ENCODE results near the gene IL17C.
"Not testable (repeated sequence)": the region's sequence is repeated elsewhere in the genome, so short reads cannot be mapped to it uniquely, and the experiment has no call there.

The IL17C gene, protein sequence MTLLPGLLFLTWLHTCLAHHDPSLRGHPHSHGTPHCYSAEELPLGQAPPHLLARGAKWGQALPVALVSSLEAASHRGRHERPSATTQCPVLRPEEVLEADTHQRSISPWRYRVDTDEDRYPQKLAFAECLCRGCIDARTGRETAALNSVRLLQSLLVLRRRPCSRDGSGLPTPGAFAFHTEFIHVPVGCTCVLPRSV

DNA sequence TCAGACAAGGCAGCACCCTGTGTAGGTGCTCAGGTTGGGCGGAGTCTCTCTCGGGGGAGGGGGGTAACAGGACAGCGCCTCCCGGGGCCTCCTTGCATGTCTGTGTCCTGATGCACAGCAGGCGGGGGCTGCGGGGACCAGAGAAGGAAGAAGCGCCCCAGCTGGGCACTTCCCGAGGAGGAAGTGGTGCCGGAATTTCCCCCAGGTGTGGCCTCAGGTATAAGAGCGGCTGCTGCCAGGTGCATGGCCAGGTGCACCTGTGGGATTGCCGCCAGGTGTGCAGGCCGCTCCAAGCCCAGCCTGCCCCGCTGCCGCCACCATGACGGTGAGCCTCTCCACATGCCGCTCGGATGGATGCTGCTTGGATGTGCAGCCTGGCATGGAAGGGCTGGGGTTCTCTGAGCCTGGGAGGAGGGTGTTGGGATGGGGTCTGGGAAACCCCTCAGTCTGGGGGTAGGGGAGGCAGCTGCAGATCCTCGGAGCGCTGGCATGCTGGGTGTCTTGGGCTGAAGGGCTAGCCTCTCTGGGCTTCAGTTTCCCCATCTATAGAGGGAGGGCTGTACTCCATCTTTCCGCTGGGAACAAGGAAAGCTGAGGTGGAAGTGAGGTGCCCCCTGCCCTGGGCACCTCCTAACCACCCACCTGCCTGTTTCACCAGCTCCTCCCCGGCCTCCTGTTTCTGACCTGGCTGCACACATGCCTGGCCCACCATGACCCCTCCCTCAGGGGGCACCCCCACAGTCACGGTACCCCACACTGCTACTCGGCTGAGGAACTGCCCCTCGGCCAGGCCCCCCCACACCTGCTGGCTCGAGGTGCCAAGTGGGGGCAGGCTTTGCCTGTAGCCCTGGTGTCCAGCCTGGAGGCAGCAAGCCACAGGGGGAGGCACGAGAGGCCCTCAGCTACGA is at the start of gene IL17C:
IL17C (plus strand) TSS at position 250 of the 908 bp plus-strand sequence; CDS start at position 320, 70 bp downstream.
- no peak for DNase-seq (ENCODE audit: low read depth in 2 of 2)

DNA sequence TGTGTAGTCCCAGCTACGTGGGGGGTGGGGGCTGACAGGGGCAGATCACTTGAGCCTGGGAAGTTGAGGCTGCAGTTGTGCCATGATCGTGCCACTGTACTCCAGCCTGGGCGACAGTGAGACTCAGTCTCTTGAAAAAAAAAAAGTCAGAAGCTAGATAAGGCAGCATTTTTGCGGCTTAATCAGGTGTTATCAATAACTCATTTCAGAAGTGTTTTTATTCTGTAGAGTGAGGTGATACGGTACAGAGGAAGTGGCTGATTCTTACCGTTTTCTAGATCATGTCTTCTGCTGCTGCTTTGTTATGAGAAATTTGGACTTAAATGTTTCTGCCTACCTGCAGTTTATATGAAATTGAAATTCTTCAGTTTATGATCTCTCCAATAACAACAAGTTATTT is 49.6 kb upstream of the IL17C start:
- no peak for DNase-seq (ENCODE audit: low read depth in 2 of 2)

DNA sequence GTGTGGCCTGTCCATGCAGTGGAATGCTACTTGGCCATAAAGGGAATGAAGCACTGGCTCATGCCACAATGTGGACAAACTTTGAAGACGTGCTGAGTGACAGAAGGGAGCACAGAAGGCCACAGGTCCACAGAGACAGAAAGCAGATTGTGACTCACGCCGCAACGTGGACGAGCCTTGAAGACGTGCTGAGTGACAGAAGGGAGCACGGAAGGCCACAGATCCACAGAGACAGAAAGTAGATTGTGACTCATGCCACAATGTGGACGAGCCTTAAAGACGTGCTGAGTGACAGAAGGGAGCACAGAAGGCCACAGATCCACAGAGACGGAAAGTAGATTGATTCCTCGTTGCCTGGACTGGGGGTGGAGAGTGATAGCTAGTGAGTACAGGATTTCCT is 48.9 kb upstream of the IL17C start:
- no peak for DNase-seq (ENCODE audit: low read depth in 2 of 2)

DNA sequence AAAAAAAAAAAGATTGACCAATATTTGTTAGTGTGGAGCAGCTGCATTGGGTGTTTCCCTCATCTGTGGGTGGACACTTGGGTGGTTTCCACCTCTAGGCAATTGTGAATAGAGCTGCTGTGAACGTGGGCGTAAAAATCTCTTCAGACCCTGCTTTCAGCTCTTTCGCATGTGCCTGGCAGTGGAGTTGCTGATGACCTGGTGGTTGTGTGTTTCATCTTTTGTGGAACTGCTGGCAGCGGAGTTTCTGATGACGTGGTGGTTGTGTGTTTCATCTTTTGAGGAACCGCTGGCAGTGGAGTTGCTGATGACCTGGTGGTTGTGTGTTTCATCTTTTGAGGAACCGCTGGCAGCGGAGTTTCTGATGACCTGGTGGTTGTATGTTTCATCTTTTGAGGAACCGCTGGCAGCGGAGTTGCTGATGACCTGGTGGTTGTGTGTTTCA is 46.8 kb upstream of the IL17C start:
- no peak for DNase-seq (ENCODE audit: low read depth in 2 of 2)

DNA sequence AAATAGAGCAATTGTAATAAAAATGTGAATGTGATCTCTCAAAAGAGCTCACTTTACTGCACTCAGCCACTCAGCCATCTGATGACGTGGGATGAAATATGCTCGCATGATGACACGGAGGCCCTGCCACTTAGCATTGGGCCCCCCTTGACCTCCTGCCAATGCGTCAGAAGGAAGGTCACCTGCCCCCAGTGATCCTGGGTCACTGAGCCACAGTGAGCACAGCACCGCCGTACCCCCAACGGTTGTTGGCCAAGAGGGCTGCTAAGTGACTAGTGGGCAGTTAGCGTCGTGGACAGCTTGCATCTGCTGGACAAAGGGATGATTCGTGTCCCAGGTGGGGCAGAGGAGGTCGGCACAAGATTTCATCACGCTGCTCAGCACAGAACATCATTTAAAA is 45.3 kb upstream of the IL17C start:
- no peak for DNase-seq (ENCODE audit: low read depth in 2 of 2)

DNA sequence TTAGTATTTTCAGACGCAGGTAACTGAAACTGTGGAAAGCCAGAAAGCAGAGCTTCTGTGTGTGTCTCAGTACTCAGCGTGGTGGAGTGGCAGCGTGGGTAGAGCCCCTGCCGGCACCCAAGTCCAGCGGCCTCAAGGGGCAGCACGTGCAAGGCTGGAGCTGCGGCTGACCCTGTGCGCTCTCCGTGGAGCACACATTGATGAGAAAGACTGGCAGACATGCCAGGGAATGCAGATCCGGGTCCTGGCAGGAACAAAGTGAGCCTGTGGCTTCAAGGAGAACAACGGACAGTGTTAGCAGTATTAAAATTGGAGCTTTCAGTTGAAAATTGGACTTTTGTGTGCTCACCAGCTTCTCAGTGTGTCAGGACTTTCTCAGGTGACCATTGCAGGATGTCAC is 44.9 kb upstream of the IL17C start:
- no peak for DNase-seq (ENCODE audit: low read depth in 2 of 2)

DNA sequence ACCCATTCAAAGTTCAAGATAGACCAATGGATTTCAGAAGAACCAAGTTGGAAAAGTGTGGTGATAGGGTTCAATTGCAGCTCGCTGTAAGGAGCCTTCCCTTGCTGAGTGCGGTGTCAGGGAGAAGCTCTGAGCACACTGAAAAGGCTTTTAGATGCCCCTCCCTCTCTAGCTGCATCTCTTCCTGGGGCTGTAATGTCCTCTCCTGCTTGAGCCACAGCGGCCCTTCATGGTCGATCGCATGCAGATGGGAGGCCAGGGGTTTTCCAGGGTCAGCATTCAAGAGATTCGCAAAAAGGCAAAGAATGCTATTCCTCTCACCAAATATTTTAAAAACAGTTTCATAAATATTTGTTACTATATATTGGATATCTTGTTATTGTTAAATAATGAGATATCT is 44.5 kb upstream of the IL17C start:
- DNase-seq (ENCODE audit: low read depth in 2 of 2), result no peak

DNA sequence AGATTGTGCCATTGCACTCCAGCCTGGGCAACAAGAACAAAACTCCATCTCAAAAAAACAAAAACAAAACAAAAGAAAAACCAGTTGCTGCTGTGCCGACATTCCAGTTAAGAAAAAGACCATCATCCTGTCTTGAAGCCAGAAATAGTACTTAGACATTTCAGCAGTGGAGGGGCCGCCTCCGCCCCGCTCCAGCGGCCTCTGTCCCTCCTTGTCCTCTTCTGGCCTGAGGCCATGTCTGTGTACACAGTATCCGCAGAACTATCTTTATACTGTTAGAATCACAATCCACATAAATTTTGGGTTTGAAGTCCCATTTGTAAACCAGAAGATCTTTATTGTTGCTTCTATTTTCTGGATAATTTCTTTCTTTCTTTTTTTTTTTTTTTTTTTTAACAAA is 43.3 kb upstream of the IL17C start:
- DNase-seq (ENCODE audit: low read depth in 2 of 2), result no peak

DNA sequence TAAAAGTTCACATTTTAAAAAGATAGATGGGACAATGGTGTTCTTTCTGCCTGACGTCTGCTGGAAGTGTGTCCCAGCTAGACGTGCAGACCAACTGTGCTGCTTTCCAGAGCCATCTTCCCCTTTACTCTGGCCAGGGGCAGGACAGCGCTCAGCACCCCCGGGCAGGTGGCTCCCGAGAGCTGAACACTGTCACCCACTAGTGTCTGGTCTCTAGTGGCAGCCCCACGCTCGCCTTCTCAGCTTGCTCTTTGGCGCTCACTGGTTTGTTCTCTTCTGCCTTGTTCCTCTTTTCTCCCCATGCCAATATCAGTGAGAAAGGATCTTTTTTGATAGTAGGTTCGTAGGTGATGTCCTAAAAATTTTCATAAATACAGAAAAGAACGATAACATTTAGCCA is 42.5 kb upstream of the IL17C start:
- DNase-seq (ENCODE audit: low read depth in 2 of 2), result no peak

DNA sequence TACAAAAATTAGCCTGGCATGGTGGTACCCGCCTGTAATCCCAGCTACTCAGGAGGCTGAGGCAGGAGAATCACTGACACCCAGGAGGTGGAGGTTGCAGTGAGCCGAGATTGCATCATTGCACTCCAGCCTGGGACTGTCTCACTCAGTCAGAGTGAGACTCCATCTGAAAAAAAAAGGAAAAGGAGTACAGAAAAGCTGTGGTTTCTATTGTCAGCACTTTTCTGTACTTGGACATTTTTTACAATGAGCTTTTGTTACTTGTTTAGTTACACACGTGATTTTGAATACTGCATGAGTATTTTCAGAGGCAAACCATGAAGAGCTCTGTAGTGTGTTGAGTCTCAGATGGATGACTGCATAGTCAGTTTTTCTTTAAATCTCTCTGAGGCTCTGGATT is 41.9 kb upstream of the IL17C start:
- no peak for DNase-seq (ENCODE audit: low read depth in 2 of 2)

DNA sequence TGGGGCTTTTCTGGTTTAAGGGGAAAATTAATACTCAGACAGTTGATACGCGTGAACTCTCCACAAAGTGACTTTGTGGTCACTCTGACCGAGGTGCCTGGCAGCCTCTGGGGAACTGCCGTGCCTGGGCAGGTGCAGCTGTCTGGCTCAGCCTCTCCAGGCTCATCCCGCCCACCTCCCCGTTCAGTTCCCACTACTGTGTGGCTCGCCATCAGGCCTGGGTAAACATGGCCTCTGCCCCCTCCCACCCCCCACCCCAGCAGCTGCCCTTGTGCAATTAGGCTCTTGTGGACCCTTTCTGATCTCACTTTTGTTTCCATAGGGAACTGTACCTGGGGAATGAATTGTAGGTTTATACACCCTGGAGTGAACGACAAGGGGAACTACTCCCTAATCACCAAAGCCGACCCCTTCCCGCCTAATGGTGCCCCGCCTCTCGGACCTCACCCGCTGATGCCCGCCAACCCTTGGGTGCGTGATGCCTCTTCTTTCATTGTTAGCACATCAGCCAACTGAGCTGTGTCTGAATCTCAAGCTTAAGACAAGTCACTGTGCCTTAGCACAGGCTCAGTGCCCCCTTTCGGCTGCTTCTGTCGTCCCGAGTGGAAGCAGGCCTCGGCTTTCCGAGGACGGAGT is 40.4 kb upstream of the IL17C start:
- no peak for DNase-seq (ENCODE audit: low read depth in 2 of 2)

DNA sequence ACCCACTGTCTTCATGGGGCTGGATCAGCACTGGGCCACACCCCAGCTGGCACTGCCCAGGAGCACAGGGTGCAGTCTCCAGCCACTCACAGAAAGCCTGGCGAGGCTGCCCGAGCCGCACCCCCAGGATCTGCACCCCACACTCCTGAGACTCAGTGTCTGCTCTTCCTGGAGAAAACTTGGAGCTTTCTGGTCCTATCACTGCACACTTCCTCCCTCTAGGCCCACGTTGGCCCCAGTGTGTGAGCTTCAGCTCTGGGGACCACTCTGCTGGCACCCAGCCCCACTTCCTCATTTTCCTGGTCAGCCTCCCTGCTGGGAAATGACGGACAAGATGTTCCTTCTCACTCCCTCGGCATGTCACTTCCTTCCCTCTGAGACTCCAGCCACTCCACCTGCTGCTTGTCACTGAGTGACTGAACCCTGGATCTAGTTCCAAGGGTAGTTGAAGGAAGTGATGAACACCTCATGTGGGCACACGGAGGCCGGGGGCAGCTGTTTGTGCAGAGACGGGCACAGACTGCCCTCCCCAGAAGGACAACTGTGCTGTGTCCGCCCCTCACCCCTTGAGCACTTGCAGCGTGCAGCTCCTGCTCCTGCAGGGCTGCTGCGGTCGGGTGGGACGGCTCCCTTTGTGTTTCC is 39.2 kb upstream of the IL17C start:
- no peak for DNase-seq (ENCODE audit: low read depth in 2 of 2)

DNA sequence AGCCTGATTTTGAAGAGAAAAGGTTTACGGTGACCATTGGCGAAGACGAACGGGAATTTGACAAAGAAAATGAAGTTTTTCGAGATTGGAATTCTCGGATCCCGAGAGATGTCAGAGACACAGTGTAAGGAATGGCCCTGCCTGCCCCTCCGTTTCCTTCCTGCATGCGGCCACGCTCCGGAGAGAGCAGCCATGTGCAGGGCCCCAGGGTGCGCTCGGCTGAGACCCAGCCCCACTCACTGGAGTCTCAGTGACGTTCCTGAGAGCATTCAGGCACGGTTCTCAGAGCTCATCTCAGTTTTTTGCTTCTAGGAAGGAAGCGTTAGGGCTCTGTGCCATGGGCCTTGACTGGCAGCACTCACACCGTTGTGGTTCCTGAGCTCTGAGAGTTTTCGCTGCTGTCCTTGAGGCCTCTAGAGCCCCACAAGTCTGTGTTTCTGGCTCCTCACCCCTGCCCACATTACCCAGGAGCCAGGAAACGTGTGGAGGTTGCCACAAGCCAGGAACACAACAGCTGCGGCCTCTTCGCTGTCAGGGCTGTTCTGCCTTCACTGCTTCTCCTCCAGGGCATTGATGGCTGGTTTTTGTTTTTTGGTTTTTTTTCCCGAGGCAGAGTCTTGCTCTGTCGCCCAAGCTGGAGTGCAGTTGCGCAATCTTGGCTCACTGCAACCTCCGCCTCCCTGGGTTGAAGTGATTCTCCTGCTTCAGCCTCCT is 38.4 kb upstream of the IL17C start:
- no peak for DNase-seq (ENCODE audit: low read depth in 2 of 2)

DNA sequence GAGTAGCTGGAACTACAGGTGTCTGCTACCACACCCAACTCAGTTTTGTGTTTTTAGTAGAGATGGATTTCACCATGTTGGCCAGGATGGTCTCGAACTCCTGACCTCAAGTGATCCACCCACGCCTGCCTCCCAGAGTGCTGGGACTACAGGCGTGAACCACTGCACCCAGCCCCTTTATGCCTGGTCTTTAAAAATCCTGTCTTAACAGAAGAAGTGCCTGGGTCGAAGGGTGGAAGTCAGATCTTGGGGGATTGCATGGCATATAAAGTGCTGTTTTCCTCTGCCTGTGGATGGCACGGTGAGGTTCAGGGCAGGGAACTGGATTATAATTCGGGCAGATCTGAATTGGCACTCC is 37.9 kb upstream of the IL17C start:
- DNase-seq (ENCODE audit: low read depth in 2 of 2), result no peak

DNA sequence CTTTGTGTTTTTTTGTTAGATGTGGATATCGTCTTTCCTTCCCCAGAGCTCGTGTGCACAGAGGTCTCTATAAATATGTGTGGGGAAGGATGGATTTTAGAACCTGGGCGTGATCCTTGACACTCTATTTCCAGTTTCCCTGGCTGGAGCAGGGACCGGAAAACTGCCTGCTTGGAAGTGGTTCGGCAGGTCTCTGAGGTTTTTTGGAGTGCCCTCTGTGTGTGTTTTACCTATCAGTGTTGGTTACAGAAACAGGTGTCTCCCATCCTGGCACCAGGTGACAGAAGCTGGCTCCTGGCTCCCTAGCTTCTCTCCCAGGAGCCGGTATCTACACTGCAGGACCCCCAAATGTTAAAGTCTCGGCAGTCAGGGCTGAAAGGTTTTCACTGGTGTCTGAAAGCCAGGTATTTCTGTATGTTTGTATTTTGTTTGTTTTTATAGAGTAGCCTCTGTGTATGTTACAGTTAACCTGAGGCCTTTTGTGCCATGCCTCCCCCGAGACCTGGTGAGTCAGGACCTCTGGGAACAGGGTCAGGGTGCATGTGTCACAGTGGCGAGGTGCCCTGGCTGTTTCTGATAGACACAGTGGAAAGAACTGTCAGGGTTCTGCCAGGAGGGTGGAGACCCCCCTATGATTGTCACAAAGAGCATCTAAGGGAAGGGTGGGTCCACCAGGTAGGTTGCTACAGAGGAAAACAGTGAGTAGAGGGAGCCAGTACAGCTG is 36.9 kb upstream of the IL17C start:
- no peak for DNase-seq (ENCODE audit: low read depth in 2 of 2)

DNA sequence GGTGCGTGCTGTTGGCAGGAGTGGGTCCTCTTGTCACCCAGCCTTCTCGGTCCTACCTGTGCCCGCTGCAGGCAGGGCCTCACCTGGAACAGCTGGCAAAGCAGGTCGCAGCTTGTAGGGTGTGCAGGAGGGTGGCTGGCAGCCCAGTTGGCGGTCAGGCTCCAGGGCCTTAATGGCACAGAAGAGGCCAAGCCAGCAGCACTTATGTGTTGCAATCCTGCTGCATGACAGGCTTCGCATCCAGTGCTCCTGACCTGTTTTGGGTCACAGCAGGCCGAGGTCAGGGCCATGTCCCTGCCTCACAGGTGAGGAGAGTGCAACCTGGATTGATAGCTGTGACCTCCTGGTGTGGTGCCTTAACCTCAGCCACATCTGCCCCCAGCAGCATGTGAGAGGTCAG is 36.3 kb upstream of the IL17C start:
- DNase-seq (ENCODE audit: low read depth in 2 of 2), result no peak

DNA sequence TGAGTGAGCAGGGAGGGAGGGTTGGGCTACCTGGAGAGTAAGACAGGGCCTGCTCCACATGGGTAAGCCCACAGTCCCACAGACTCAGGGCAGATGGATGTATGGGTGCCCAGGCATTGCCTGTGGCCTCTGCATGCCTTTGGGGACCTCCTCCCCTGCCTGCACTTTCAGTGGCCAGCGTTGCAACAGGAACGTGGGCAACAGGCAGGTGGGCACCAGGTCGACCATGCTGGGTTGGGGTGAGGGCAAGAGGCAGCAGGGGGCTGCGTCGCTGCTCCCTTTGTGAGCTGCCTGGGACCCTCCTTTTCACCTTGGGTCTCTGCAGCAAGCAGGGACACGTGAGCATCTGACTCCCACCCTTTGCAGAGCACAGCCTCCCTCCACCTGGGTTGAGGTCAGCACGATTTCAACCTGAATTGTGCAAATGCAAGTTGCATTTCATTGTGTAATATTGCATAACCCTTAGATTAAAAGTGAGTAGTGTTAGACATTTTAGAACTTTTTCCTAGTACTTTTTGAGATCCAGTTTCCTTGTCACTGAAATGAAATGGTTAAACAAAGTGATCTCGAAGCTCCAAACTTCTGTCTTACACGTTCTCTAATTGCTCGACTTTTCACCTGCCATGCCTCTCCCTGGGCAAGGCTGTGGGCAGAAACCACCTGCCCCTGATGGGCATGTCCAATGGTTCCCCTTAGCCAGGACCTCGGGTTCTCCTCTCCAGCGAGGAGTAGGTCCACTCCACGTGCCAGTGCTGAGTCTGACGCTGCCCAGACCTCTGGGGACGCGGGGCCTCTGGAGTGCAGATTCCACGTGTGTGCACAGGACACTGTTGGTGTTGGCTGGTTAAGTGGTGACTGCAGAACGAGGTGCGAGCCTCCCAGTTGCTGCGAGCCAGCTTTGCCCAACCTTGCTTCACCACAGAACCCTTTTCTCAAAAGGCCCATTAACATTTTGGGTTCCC is 32.9 kb upstream of the IL17C start:
- DNase-seq (ENCODE audit: low read depth in 2 of 2), result no peak

DNA sequence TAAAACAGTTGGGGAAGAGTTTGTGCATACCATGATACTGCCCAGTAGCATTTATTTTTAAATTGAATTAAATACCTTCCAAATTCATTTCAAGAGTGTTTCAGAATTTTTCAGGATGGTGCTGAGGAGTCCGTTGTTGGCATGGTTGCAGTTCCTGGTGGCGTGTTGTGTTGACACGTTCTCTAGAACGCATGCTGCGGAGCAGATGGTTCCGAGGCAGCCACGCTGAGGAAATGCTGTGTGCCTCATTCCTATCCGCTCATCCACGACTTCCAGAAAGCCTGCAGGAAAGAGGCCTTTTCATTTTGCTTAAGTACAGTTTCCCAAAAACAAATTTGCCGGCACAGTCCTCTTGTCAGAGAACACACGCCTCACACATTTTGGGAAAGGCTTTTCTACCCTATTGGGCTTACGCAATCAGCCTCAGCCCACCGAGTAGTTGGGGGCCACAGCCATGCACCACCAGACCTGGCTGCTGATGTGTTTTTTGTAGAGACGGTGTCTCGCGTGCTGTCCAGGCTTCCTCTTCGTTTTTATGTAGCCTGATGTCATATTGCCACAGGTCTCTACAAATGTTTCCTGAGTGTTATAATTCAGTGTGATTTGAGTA is 32.1 kb upstream of the IL17C start:
- DNase-seq (ENCODE audit: low read depth in 2 of 2), result no peak

DNA sequence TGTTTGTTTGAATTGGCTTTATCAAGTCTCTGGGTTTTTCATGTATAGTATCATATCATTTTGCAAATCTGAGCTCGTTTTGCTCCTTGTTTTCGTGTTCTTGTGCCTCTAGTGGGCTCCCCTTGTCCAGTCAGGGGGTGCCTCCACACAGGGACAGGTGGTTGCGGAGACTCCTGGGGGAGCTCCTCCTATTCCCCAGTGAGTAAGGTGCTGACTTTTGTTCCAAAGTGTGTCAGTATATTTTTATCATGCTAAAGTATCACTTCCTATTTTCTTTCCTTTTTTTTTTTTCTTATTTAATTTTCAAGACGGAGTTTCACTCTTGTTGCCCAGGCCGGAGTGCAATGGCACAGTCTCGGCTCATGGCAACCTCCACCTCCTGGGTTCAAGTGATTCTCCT is 30.3 kb upstream of the IL17C start:
- no peak for DNase-seq (ENCODE audit: low read depth in 2 of 2)

DNA sequence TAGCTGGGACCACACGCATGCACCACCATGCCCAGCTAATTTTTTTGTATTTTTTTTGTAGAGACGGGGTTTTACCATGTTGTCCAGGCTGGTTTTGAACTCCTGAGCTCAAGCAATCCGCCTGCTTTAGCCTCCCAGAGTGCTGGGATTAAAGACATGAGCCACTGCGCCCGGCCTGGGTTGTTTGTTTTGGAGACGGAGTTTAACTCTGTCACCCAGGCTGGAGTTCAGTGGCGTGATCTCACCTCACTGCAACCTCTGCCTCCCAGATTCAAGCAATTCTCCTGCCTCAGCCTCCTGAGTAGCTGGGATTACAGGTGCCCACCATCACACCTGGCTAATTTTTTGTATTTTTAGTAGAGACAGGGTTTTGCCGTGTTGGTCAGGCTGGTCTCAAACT is 28.9 kb upstream of the IL17C start:
- DNase-seq (ENCODE audit: low read depth in 2 of 2), result not testable (repeated sequence)

Measured in fibroblast of skin of left biceps (primary cell).